C4-2B (cell line): Measurements from ENCODE around the gene SNF8.

ENCODE experiments used
- CTCF ChIP-seq: fragments of 450-650 bp; conservative IDR thresholded peaks from 2 replicates; pipeline ENCODE4 v1.5.1; 2017; ENCODE audit warnings: mild to moderate bottlenecking
- ZFX ChIP-seq: fragments of 450-650 bp; IDR thresholded peaks from 2 replicates; pipeline ENCODE4 v1.6.1; 2017

DNA sequence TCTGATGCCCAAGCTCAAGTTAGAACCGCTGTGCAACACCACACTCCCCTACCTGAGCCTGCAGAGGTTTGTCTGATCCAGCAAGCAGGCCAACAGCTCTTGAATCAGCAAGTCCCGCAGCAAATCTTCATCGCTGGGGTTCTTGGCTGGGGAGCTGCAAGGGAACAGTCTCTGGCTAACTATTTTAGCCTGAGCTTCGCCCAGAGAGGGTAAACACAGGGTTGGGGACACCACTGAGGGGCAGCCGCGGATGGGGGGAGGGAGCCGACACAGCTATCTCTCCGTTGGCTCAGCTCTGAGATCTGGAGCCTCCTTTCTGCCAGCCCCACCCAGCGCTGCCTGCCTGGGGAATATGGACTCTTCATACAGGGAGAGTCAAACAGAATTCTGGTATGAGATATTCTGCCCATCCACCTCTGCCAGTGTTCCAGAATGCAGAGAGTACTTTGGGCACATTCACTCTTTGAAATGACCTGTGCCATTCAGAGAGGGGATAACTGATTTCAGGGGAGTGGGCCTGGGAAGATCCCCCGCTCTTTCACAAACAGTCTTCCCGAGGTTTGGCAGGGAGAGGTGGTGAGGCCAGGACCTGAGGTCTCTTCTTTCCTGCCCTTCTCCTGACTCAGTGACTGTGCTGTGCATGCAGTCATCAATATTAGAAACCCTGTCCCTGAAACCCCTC is 16.3 kb upstream of the SNF8 start:
- TF ChIP-seq CTCF (no peak), ZFX (no peak)
